Measurements from ENCODE around the gene PAXX.

Gene PAXX

DNA sequence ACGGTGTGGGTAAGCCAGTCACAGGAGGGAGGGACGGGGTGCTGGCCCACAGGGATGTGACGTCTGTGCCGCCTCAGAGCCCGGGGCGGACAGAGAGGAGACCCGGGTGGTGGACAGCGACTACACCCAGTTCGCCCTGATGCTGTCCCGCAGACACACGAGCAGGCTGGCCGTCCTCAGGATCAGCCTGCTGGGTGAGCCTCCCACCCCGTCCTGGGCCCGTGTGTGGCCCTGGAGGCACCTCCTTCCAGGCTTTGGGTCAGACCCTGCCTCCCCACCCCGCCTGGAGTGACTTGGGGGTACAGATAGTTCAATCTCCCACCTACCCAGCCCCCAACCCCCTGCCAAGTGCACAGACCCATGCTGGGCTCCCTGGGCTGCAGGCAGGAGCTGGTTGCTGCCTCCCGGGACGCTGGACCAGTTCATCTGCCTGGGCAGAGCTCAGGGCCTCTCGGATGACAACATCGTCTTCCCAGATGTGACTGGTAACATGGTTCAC is 38.4 kb upstream of the PAXX start:
- no peak overlapping the region for H3K4me3 ChIP-seq (ENCODE audit: low read depth, low read length)
- in situ Hi-C loops (cut with HindIII; ENCODE audit: low sequenced_read_pairs), result no loop called here
- no peak for DNase-seq (ENCODE audit: low read depth, low spot score)
- TF ChIP-seq, protein P1, sequence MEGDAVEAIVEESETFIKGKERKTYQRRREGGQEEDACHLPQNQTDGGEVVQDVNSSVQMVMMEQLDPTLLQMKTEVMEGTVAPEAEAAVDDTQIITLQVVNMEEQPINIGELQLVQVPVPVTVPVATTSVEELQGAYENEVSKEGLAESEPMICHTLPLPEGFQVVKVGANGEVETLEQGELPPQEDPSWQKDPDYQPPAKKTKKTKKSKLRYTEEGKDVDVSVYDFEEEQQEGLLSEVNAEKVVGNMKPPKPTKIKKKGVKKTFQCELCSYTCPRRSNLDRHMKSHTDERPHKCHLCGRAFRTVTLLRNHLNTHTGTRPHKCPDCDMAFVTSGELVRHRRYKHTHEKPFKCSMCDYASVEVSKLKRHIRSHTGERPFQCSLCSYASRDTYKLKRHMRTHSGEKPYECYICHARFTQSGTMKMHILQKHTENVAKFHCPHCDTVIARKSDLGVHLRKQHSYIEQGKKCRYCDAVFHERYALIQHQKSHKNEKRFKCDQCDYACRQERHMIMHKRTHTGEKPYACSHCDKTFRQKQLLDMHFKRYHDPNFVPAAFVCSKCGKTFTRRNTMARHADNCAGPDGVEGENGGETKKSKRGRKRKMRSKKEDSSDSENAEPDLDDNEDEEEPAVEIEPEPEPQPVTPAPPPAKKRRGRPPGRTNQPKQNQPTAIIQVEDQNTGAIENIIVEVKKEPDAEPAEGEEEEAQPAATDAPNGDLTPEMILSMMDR (IDR thresholded peaks at IDR 0.05; ENCODE audit: low read depth, low read length), result no peak

DNA sequence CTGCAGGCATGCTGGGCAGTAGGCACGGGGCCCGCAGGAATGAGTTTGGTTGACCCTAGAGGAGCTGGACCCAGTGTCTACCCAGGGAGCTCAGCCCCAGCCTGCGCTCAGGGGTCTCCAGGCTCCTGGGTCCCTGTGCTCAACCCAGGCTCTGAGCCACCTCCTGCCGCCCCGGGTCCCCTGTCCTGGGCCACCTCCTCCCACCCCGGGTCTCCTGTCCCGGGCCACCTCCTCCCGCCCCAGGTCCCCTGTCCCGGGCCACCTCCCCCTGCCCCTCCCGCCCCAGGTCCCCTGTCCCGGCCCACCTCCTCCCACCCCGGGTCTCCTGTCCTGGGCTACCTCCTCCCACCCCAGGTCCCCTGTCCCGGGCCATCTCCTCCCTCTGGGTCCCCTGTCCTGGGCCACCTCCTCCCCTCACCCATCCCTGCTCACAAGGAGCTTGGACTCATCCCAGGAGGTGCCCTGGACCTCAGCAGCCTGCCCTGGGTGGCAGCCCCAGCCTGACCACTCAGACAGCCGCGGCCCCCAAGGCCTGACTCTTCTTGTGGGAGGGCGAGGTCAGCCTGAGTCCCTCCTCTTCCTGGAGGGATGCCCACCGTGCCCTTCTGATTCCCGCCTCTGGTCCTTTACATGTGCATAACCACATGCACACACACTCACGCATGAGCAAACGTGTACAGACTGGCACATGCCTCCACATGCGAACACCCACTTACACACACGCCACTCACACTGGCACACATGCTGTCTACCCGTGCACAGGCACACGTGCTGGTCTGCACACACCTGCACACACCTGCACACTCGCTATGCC is 37.7 kb upstream of the PAXX start:
- no peak for DNase-seq (ENCODE audit: low read depth, low spot score)
- H3K4me3 ChIP-seq (ENCODE audit: low read depth, low read length), result no peak overlapping the region
- TF ChIP-seq, protein P1 (IDR thresholded peaks at IDR 0.05; ENCODE audit: low read depth, low read length), result no peak
- in situ Hi-C loops (cut with HindIII; ENCODE audit: low sequenced_read_pairs), result no loop called here

DNA sequence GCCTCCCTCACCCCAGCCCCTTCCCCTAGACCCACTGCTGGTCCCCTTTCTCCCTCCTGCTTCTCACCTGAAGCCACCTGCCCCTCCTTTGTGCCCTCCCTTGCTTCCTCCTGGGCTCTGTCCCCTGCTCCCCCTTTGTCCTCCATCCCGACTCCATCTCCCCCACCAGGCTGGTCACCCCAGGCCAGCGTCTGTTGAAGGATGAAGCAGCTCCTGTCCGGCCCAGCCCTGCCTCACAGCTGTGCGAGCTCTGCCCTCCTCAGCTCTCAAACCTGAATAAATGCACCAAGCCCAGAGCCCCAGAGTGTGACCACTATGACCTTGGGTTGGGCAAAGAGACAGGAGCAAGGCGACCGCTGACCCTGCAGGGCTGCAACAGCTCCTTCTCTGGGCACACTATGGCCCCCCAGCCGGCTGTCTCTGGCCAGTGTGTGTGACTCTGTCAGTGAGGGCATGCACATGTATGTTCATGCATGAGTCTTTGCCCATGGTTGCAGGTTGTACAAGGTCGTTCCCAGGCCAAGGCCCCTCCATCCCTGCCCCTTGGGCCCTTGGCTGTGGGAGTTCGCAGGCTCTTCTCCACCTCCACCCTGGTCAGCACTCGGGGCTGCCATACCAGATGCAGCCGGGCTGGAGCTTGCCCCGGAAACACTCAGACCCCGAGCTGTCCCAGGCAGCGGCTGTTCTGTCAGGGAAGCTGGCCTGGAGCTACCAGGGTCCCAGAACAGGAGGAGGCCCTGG is 36.9 kb upstream of the PAXX start:
- DNase-seq (ENCODE audit: low read depth, low spot score), result no peak
- TF ChIP-seq, protein P1 (IDR thresholded peaks at IDR 0.05; ENCODE audit: low read depth, low read length), result no peak

DNA sequence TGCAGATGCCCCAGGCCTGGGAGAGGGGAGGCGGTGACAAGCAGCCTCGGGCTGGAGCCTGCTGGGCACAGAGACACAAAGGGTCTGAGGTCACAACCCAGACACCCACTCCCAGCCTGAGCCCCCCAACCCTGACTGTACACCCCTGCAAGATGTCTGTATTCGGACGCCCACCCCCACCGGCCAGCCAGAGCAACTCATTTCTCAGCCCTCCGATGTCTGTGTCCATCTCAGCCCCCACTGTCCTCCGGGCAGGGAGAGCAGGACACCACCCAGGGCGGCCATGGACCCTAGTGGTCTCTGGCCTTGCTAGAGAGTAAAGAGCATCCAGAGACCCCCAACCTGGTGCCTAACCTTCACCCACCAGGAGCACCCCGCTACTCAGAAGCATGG is 36.3 kb upstream of the PAXX start:
- in situ Hi-C loops (cut with HindIII; ENCODE audit: low sequenced_read_pairs), result no loop called here
- no peak for DNase-seq (ENCODE audit: low read depth, low spot score)
- TF ChIP-seq, protein P1 (IDR thresholded peaks at IDR 0.05; ENCODE audit: low read depth, low read length), result no peak
- no peak overlapping the region for H3K4me3 ChIP-seq (ENCODE audit: low read depth, low read length)

More for the DNA sequence above, 36.9 kb upstream of the PAXX start:
- no peak overlapping the region for H3K4me3 ChIP-seq (ENCODE audit: low read depth, low read length)
- in situ Hi-C loops (cut with HindIII; ENCODE audit: low sequenced_read_pairs), result no loop called here

DNA sequence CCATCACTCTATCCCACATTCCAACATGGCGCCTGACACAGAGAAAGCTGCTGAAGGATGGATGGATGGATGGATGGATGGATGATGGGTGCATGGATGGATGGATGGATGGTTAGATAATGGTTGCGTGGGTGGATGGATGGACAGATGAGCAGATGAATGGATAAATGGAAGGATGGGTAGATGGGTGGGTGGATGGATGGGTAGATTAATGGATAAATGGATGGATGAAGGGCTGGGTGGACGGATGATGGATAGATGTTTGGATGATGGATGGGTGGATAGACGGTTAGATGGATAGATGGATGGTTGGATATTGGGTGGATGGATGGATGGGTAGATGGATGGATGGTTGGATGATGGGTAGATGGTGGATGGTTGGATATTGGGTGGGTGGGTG is 35.6 kb upstream of the PAXX start:
- in situ Hi-C loops (cut with HindIII; ENCODE audit: low sequenced_read_pairs), result no loop called here
- DNase-seq (ENCODE audit: low read depth, low spot score), result no peak
- TF ChIP-seq, protein P1 (IDR thresholded peaks at IDR 0.05; ENCODE audit: low read depth, low read length), result no peak
- no peak overlapping the region for H3K4me3 ChIP-seq (ENCODE audit: low read depth, low read length)

DNA sequence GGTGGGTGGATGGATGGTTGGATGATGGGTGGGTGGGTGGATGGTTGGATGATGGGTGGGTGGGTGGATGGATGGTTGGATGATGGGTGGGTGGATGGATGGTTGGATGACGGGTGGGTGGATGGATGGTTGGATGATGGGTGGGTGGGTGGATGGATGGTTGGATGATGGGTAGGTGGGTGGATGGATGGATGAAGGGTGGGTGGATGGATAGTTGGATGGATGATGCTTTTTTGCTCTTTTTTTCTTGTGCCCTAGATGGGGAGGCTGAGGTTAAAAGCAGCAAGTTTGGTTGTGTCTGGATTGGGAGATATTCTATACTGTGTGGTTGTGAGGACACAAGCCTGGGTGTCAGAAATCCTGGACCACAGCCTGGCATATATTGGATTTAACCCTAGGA is 34.8 kb upstream of the PAXX start:
- DNase-seq (ENCODE audit: low read depth, low spot score), result no peak
- in situ Hi-C loops (cut with HindIII; ENCODE audit: low sequenced_read_pairs), result no loop called here
- no peak overlapping the region for H3K4me3 ChIP-seq (ENCODE audit: low read depth, low read length)
- TF ChIP-seq, protein P1 (IDR thresholded peaks at IDR 0.05; ENCODE audit: low read depth, low read length), result no peak

Data from astrocyte of the spinal cord (primary cell).